H9 (cell line): ENCODE measurements around the gene UNC5A. TPM values are rescaled to one million over a fixed set of nuclear protein-coding genes. Genes with fewer than 3 reads are reported as not detected.

Source experiments
- DNase-seq: peaks from one replicate; pipeline ENCODE4 v3.0.0-alpha.2; 2017
- H2AFZ ChIP-seq: one replicate; pipeline ENCODE4 v1.6.1; 2013; ENCODE audit warnings: mild to moderate bottlenecking, low read length, control low read depth, moderate library complexity
- H2AK5ac ChIP-seq: 2 replicates; pipeline ENCODE4 v1.6.1; 2013; ENCODE audit warnings: low read length, control low read depth, mixed read lengths; ENCODE audit not compliant: insufficient read length
- H2BK120ac ChIP-seq: one replicate; pipeline ENCODE4 v1.6.1; 2013; ENCODE audit warnings: low read depth, mild to moderate bottlenecking, low read length, control low read depth, inconsistent platforms; ENCODE audit not compliant: poor library complexity, severe bottlenecking
- H2BK12ac ChIP-seq: 2 replicates; pipeline ENCODE4 v1.6.1; 2013; ENCODE audit warnings: low read length, control low read depth, mixed read lengths, low read depth; ENCODE audit not compliant: insufficient read length
- H2BK15ac ChIP-seq: 2 replicates; pipeline ENCODE4 v1.6.1; 2013; ENCODE audit warnings: low read depth, low read length, control low read depth
- H2BK20ac ChIP-seq: one replicate; pipeline ENCODE4 v1.6.1; 2013; ENCODE audit warnings: low read depth, mild to moderate bottlenecking, low read length, control low read depth, inconsistent platforms; ENCODE audit not compliant: poor library complexity, severe bottlenecking
- H2BK5ac ChIP-seq: 2 replicates; pipeline ENCODE4 v1.6.1; 2013; ENCODE audit warnings: low read length, control low read depth, mixed read lengths; ENCODE audit not compliant: insufficient read length
- H3K14ac ChIP-seq: 2 replicates; pipeline ENCODE4 v1.6.1; 2013; ENCODE audit warnings: low read length, control low read depth; ENCODE audit not compliant: insufficient read depth
- H3K18ac ChIP-seq: 2 replicates; pipeline ENCODE4 v1.6.1; 2013; ENCODE audit warnings: low read depth, mild to moderate bottlenecking, mixed read lengths, low read length, control low read depth; ENCODE audit not compliant: insufficient read length
- H3K23ac ChIP-seq: 2 replicates; pipeline ENCODE4 v1.6.1; 2013; ENCODE audit warnings: low read length, control low read depth, mixed read lengths, low read depth; ENCODE audit not compliant: insufficient read length
- H3K23me2 ChIP-seq: 2 replicates; pipeline ENCODE4 v1.6.1; 2013; ENCODE audit warnings: low read depth, mild to moderate bottlenecking, mixed read lengths, low read length, control low read depth; ENCODE audit not compliant: insufficient read length, poor library complexity, severe bottlenecking
- H3K27ac ChIP-seq: 2 replicates; pipeline ENCODE4 v1.5.1; 2013; ENCODE audit warnings: low read length, control low read depth, mixed read lengths, low read depth; ENCODE audit not compliant: insufficient read length
- H3K27me3 ChIP-seq: 2 replicates; pipeline ENCODE4 v1.6.1; 2013; ENCODE audit warnings: low read length, control low read depth, inconsistent platforms; ENCODE audit not compliant: insufficient read depth
- H3K4ac ChIP-seq: 2 replicates; pipeline ENCODE4 v1.6.1; 2013; ENCODE audit warnings: low read depth, mild to moderate bottlenecking, control low read depth, inconsistent platforms, low read length, moderate library complexity
- H3K4me1 ChIP-seq: 2 replicates; pipeline ENCODE4 v1.6.1; 2013; ENCODE audit warnings: low read length, control low read depth, inconsistent platforms; ENCODE audit not compliant: insufficient read depth
- H3K4me2 ChIP-seq: 2 replicates; pipeline ENCODE4 v1.6.1; 2013; ENCODE audit warnings: low read length, control low read depth, mixed read lengths; ENCODE audit not compliant: insufficient read length, insufficient read depth
- H3K56ac ChIP-seq: 2 replicates; pipeline ENCODE4 v1.6.1; 2013; ENCODE audit warnings: low read depth, mild to moderate bottlenecking, mixed read lengths, low read length, control low read depth; ENCODE audit not compliant: insufficient read length
- H3K79me1 ChIP-seq: 2 replicates; pipeline ENCODE4 v1.6.1; 2013; ENCODE audit warnings: low read depth, mild to moderate bottlenecking, moderate library complexity, low read length, control low read depth, inconsistent platforms; ENCODE audit not compliant: insufficient read depth, poor library complexity, severe bottlenecking
- H3K79me2 ChIP-seq: 2 replicates; pipeline ENCODE4 v1.6.1; 2013; ENCODE audit warnings: low read length, control low read depth, inconsistent platforms; ENCODE audit not compliant: insufficient read depth
- H3K9ac ChIP-seq: 2 replicates; pipeline ENCODE4 v1.6.1; 2013; ENCODE audit warnings: low read length, control low read depth, mixed read lengths; ENCODE audit not compliant: insufficient read length; ENCODE audit errors: extremely low read depth
- H3K9me3 ChIP-seq: one replicate; pipeline ENCODE4 v1.6.1; 2013; ENCODE audit warnings: low read depth, low read length, inconsistent platforms; ENCODE audit not compliant: control insufficient read depth
- H3T11ph ChIP-seq: one replicate; pipeline ENCODE4 v1.6.1; 2013; ENCODE audit warnings: mild to moderate bottlenecking, low read length, control low read depth, inconsistent platforms
- H4K20me1 ChIP-seq: one replicate; pipeline ENCODE4 v1.6.1; 2013; ENCODE audit not compliant: control insufficient read depth, insufficient read length, insufficient read depth
- H4K5ac ChIP-seq: 2 replicates; pipeline ENCODE4 v1.6.1; 2013; ENCODE audit warnings: low read depth, mild to moderate bottlenecking, mixed read lengths, low read length, control low read depth; ENCODE audit not compliant: insufficient read length
- H4K8ac ChIP-seq: replicated peaks from 2 replicates; pipeline ENCODE4 v1.6.1; 2013; ENCODE audit warnings: low read length, control low read depth, mixed read lengths, low read depth; ENCODE audit not compliant: insufficient read length
- H4K91ac ChIP-seq: 2 replicates; pipeline ENCODE4 v1.6.1; 2013; ENCODE audit warnings: low read depth, mild to moderate bottlenecking, moderate library complexity, mixed read lengths, low read length, control low read depth; ENCODE audit not compliant: insufficient read length
- H3K27ac Mint-ChIP-seq, 3 experiments: 2 replicates in 2 of 3; 3 replicates in 1 of 3; pipeline ENCODE4 v1.8.0; 2020 to 2021; ENCODE audit warnings: mixed read lengths in 3 of 3, mild to moderate bottlenecking in 1 of 3, moderate library complexity in 1 of 3
- H3K27me3 Mint-ChIP-seq: 2 replicates; pipeline ENCODE4 v1.8.0; 2021; ENCODE audit warnings: low read depth, mild to moderate bottlenecking, moderate library complexity, mixed read lengths
- H3K36me3 Mint-ChIP-seq, 3 experiments: 2 replicates in 2 of 3; 3 replicates in 1 of 3; pipeline ENCODE4 v1.8.0; 2020 to 2021; ENCODE audit warnings: low read depth in 3 of 3, mixed read lengths in 3 of 3; ENCODE audit not compliant: insufficient read depth in 1 of 3
- H3K4me1 Mint-ChIP-seq, 2 experiments: 2 replicates each; pipeline ENCODE4 v1.8.0; 2020; ENCODE audit warnings: mixed read lengths in 2 of 2
- H3K4me3 Mint-ChIP-seq, 2 experiments: 2 replicates in 1 of 2; 3 replicates in 1 of 2; pipeline ENCODE4 v1.8.0; 2020 to 2021; ENCODE audit warnings: mild to moderate bottlenecking in 2 of 2, mixed read lengths in 2 of 2, moderate library complexity in 1 of 2
- H3K9me3 Mint-ChIP-seq, 2 experiments: 2 replicates in 1 of 2; 3 replicates in 1 of 2; pipeline ENCODE4 v1.8.0; 2020; ENCODE audit warnings: mild to moderate bottlenecking in 2 of 2, mixed read lengths in 2 of 2, moderate library complexity in 1 of 2
- WGBS: extraction: QIAGEN DNeasy Blood & Tissue Kit; methylation state at CpG from one replicate; pipeline ENCODE4 v1.1.7; 2013; ENCODE audit warnings: missing lambda C conversion rate, low lambda C conversion rate, mixed read lengths; ENCODE audit not compliant: insufficient read length; ENCODE audit errors: extremely low coverage; 5-methylcytosine and 5-hydroxymethylcytosine counted together
- total RNA-seq: library from RNA; stranded (reverse); gene quantifications from 2 replicates; pipeline ENCODE4 v1.2.1, GENCODE V29; 2021
- TF ChIP-seq, protein P1 (sequence below): fragments of 200-600 bp; sonication (generic); conservative IDR thresholded peaks from 3 replicates; pipeline ENCODE4 v1.8.0; 2021; ENCODE audit warnings: antibody characterized with exemption, mild to moderate bottlenecking

Gene UNC5A
- total RNA-seq, 1 experiment from 2014 or later, result 4.4 TPM

DNA sequence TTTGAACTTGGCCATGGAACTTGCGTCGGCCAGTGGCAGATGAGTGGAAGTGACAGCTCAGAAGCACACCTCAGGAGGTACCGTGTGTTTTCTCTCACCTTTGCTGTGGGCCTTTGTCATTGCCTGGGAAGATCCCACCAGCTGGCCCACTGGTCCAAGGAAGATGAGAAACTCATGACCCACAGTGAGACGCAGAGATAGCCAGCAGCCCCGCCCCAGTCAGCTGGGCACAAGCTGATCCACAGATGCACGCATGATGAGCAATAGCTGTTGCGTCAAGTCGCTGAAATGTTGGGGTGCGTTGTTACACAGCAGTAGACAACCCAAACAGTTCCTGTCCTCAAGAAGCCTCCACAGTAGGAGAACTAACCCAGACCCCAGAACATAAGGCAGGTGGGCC is 30.8 kb upstream of the UNC5A start:
- WGBS, result no CpG with 5 or more reads among the region's 9 CpGs
- peak; percentile 14 for DNase-seq
- Histone ChIP-seq H4K20me1 (peaks cover 2% of the 10 kb centered on the region), H3K4me1 (peaks cover 4% of the 10 kb centered on the region), H3K9ac (no peak overlapping the region), H3K23me2 (no peaks in the 10 kb centered on the region), H3K27ac (no peak overlapping the region), H3K79me1 (no peaks in the 10 kb centered on the region), H3T11ph (no peak overlapping the region), H3K14ac (no peak overlapping the region), H2BK20ac (no peak overlapping the region), H2BK5ac (no peak overlapping the region), H4K91ac (no peak overlapping the region), H3K23ac (no peak overlapping the region), H3K79me2 (no peaks in the 10 kb centered on the region), H2AFZ (no peak overlapping the region), H2BK12ac (no peak overlapping the region), H3K4me2 (no peak overlapping the region), H3K56ac (no peak overlapping the region), H2AK5ac (no peak overlapping the region), H4K8ac (no peak overlapping the region), H2BK120ac (no peak overlapping the region), H4K5ac (no peak overlapping the region), H3K18ac (no peak overlapping the region), H2BK15ac (no peak overlapping the region), H3K4ac (no peak overlapping the region), H3K27me3 (no peaks in the 10 kb centered on the region), H3K9me3 (no peaks in the 10 kb centered on the region)
- Mint-ChIP-seq H3K27me3 (peaks cover 20% of the 10 kb centered on the region), H3K27ac (no peak overlapping the region), H3K4me1 (peaks cover 24 to 37% of the 10 kb centered on the region in 2 experiments), H3K4me3 (no peak overlapping the region), H3K36me3 (no peaks in the 10 kb centered on the region), H3K9me3 (no peaks in the 10 kb centered on the region)
- TF ChIP-seq, protein P1, sequence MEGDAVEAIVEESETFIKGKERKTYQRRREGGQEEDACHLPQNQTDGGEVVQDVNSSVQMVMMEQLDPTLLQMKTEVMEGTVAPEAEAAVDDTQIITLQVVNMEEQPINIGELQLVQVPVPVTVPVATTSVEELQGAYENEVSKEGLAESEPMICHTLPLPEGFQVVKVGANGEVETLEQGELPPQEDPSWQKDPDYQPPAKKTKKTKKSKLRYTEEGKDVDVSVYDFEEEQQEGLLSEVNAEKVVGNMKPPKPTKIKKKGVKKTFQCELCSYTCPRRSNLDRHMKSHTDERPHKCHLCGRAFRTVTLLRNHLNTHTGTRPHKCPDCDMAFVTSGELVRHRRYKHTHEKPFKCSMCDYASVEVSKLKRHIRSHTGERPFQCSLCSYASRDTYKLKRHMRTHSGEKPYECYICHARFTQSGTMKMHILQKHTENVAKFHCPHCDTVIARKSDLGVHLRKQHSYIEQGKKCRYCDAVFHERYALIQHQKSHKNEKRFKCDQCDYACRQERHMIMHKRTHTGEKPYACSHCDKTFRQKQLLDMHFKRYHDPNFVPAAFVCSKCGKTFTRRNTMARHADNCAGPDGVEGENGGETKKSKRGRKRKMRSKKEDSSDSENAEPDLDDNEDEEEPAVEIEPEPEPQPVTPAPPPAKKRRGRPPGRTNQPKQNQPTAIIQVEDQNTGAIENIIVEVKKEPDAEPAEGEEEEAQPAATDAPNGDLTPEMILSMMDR, result no peak
